A673 (cell line): ENCODE measurements around the gene CYBA. TPM values are rescaled to one million over a fixed set of nuclear protein-coding genes. Genes with fewer than 3 reads are reported as not detected.

Source experiments
- BruUV-seq: library from RNA; stranded (reverse); fragments of 400-500 nt; replicated peaks from 2 replicates; lab custom pipeline; 2021; lab: Mats Ljungman, UMichigan
- CTCF ChIA-PET: fragments of 300-600 bp; sonication (Branson Sonifier 250); formaldehyde crosslinking; loops from one replicate; lab custom pipeline; 2022; ENCODE audit warnings: antibody characterized with exemption; lab: Charles Lee
- POLR2A ChIA-PET: fragments of 300-600 bp; sonication (Branson Sonifier 250); formaldehyde crosslinking; loops from one replicate; lab custom pipeline; 2022; ENCODE audit warnings: antibody characterized with exemption; ENCODE audit not compliant: low non-redundant PET; lab: Charles Lee
- DNase-seq: peaks from one replicate; pipeline ENCODE4 v3.0.0-alpha.2; 2015; ENCODE audit warnings: low spot score
- H3K27ac ChIP-seq: fragments of 200-600 bp; sonication (generic); 2 replicates; pipeline ENCODE4 v1.5.1; 2016; ENCODE audit warnings: mixed run types, low read depth, mild to moderate bottlenecking, mixed read lengths, antibody characterized with exemption, low read length; ENCODE audit not compliant: poor library complexity, severe bottlenecking
- H3K27me3 ChIP-seq: fragments of 200-600 bp; sonication (generic); replicated peaks from 2 replicates; pipeline ENCODE4 v1.6.1; 2017; ENCODE audit warnings: mixed run types, low read depth, mild to moderate bottlenecking, mixed read lengths, antibody characterized with exemption, low read length; ENCODE audit not compliant: insufficient read depth, poor library complexity
- H3K36me3 ChIP-seq: fragments of 200-600 bp; sonication (generic); 2 replicates; pipeline ENCODE4 v1.6.1; 2016; ENCODE audit warnings: mixed run types, mild to moderate bottlenecking, mixed read lengths, antibody characterized with exemption, low read length; ENCODE audit not compliant: insufficient read depth, poor library complexity, severe bottlenecking
- H3K4me1 ChIP-seq: fragments of 200-600 bp; sonication (generic); 2 replicates; pipeline ENCODE4 v1.6.1; 2017; ENCODE audit warnings: mixed run types, mild to moderate bottlenecking, mixed read lengths, antibody characterized with exemption, low read length; ENCODE audit not compliant: insufficient read depth, poor library complexity, severe bottlenecking
- H3K4me3 ChIP-seq: fragments of 200-600 bp; sonication (generic); 2 replicates; pipeline ENCODE4 v1.5.1; 2016; ENCODE audit warnings: low read depth, mixed run types, mild to moderate bottlenecking, mixed read lengths, low read length; ENCODE audit not compliant: poor library complexity, severe bottlenecking
- H3K9me3 ChIP-seq: fragments of 200-600 bp; sonication (generic); 2 replicates; pipeline ENCODE4 v1.6.1; 2016; ENCODE audit warnings: mixed run types, low read depth, mild to moderate bottlenecking, mixed read lengths, antibody characterized with exemption, low read length; ENCODE audit not compliant: poor library complexity, severe bottlenecking
- CTCF ChIP-seq: fragments of 300-800, 200-600 bp; sonication (generic); conservative IDR thresholded peaks from 2 replicates; pipeline ENCODE4 v1.5.1; 2017; ENCODE audit warnings: low read depth, mild to moderate bottlenecking, antibody characterized with exemption, low read length, moderate library complexity, mixed read lengths
- EZH2 ChIP-seq: fragments of 200-600 bp; sonication (generic); IDR thresholded peaks from 2 replicates; pipeline ENCODE4 v1.6.1; 2017; ENCODE audit warnings: borderline replicate concordance, low read depth, mild to moderate bottlenecking, mixed read lengths, antibody characterized with exemption, low read length; ENCODE audit not compliant: poor library complexity, severe bottlenecking
- intact Hi-C: fragments of 100-400 bp; cut with micrococcal nuclease; formaldehyde crosslinking; loops from one replicate; pipeline ENCODE4 v1.10.0; 2022; ENCODE audit not compliant: unreplicated experiment
- total RNA-seq: library from RNA; stranded (reverse); gene quantifications from 2 replicates; pipeline ENCODE4 v1.2.3, GENCODE V29; 2021

The CYBA gene
- total RNA-seq, 1 experiment from 2014 or later, result 44.7 TPM

- no peaks in the 10 kb centered on the region for H3K9me3 ChIP-seq
- H3K4me3 ChIP-seq, result no peak within 1 kb of the TSS
- ChIA-PET POLR2A (no interaction called here), CTCF (no interaction called here)
- no peak for TF ChIP-seq EZH2
- TF ChIP-seq CTCF, result no peak
- intact Hi-C loops, result no loop called here
- no peaks in the 10 kb centered on the region for H3K4me1 ChIP-seq
- no TSS peak for BruUV-seq
- peaks cover 22% of the 10 kb centered on the region for H3K27me3 ChIP-seq
- no peaks in the 10 kb centered on the region for H3K36me3 ChIP-seq
- H3K27ac ChIP-seq, result no peak within 1 kb of the TSS
- DNase-seq, result no peak
These were observed 12.3 kb downstream of the CYBA start, which contains the start of gene IL17C for GRCh38 chr16:88638323-88639230. Gene IL17C, plus strand, starts transcription at chr16:88638572. Its CDS starts 70 bp downstream, at chr16:88638642.

- DNase-seq, result no peak
- H3K27me3 ChIP-seq, result peaks cover 22% of the 10 kb centered on the region
- H3K36me3 ChIP-seq, result peaks cover 13% of the 10 kb centered on the region
- no peak overlapping the region for H3K4me3 ChIP-seq
- H3K9me3 ChIP-seq, result no peaks in the 10 kb centered on the region
- TF ChIP-seq EZH2, result no peak
- no peak for TF ChIP-seq CTCF
- CTCF ChIA-PET, result no interaction called here
- H3K27ac ChIP-seq, result no peak overlapping the region
- no peaks in the 10 kb centered on the region for H3K4me1 ChIP-seq
- intact Hi-C loops, result no loop called here
- POLR2A ChIA-PET, result no interaction called here
- BruUV-seq, result no TSS peak
These were observed 14.2 kb downstream of the CYBA start for GRCh38 chr16:88636488-88637265.

DNA sequence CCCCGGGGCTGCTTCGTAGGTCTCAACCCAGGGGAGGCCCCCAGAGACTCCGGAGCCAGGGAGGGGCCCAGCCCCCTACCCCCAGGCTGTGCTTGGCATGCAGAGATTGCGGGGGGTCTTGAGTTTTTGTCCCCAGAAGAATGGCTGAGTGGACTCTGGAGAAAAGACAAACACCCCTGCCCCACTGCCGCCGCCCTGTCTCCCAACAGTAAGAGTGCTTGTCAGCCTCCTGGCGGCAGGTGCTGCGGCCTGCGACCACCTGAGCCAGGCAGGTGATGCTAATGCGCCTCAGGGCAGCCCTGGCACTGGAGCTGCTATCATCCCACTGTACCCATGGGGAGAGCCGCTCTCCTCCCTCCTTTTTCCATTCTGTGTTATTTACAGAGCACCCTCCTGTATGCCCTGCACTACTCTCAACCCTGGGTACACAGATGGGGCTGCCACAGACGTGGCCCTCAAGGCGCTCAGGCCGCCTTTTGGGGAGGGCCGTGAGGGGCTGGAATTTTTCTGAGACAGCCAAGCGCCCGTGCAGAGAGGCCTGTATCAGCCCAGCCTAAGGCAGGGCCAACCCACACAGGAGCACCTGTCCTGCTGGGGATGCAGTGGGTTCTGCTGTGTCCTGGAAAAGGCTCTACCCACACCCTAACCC lies 15.1 kb downstream of the CYBA start:
- no peak overlapping the region for H3K27ac ChIP-seq
- H3K9me3 ChIP-seq, result no peaks in the 10 kb centered on the region
- no peak for DNase-seq
- H3K27me3 ChIP-seq, result peaks cover 22% of the 10 kb centered on the region
- intact Hi-C loops, result no loop called here
- H3K4me1 ChIP-seq, result no peaks in the 10 kb centered on the region
- CTCF ChIA-PET, result no interaction called here
- no TSS peak for BruUV-seq
- H3K36me3 ChIP-seq, result peaks cover 22% of the 10 kb centered on the region
- POLR2A ChIA-PET, result no interaction called here
- TF ChIP-seq CTCF (no peak), EZH2 (no peak)
- no peak overlapping the region for H3K4me3 ChIP-seq
